ENCODE results near the gene PYDC1.
A peak's percentile ranks its signal among the peaks of the same experiment; 100 is the strongest.

Gene PYDC1

GRCh38 chr16:31216422-31217135 lies at the start of gene PYDC1:
Gene PYDC1, minus strand, starts transcription at chr16:31217135. Its CDS starts 107 bp downstream, at chr16:31217028.
- TF ChIP-seq CTCF (IDR thresholded peaks at IDR 0.05; ENCODE audit: borderline replicate concordance, insufficient read depth, low read depth, low read length): no peak
- no peak within 1 kb of the TSS for H3K4me3 ChIP-seq (ENCODE audit: low read depth, low read length)

GRCh38 chr16:31265329-31266245 lies 48.7 kb upstream of the PYDC1 start:
- 0 out of 2 replicates have a peak, but pooled peaks have one; percentile 11 for TF ChIP-seq CTCF (IDR thresholded peaks at IDR 0.05; ENCODE audit: borderline replicate concordance, insufficient read depth, low read depth, low read length)
- H3K4me3 ChIP-seq (ENCODE audit: low read depth, low read length): no peak overlapping the region

- TF ChIP-seq CTCF (IDR thresholded peaks at IDR 0.05; ENCODE audit: borderline replicate concordance, insufficient read depth, low read depth, low read length): no peak
- H3K4me3 ChIP-seq (ENCODE audit: low read depth, low read length): no peak overlapping the region
Measured at GRCh38 chr16:31262084-31262483, 45.1 kb upstream of the PYDC1 start.

DNA sequence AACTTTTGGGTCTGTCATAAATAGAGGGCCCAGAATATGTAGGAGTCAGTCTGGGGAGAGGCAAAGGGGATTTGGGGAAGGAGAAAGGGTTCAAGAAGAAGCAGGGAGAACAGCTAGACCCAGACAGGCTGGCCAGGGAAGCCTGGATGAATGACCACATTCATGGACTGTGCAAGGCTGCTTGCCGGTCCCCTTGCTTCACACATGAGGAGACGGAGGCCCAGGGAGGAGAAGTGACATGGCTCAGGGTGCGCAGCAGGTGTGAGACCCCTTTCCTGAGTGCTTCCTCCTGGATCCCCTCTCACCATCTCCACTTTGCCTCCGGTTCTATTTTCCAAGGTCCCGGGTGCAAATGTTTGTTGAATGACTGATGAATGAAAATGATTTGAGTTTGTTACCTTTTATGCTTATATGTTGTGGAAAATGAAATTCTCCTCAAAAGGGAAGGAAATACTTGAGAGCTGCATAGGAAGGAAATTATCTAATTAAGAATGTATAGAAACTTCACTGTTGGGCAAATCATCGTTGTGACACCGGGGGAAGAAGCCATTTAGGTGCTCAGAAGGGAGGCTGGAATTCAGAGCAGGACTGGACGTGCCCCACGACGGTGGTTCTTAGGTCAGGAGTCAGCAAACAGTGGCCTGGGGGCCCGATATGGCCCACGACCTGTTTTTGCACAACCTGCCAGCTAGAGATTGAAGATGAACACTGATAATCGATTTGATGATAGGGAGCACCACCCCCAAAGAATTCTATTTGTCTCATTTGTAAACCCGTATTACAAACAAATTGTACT lies 43.4 kb upstream of the PYDC1 start:
- no peak for TF ChIP-seq CTCF (IDR thresholded peaks at IDR 0.05; ENCODE audit: borderline replicate concordance, insufficient read depth, low read depth, low read length)
- peak overlapping the region; percentile 18 for H3K4me3 ChIP-seq (ENCODE audit: low read depth, low read length)

- no peak for TF ChIP-seq CTCF (IDR thresholded peaks at IDR 0.05; ENCODE audit: borderline replicate concordance, insufficient read depth, low read depth, low read length)
- no peak overlapping the region for H3K4me3 ChIP-seq (ENCODE audit: low read depth, low read length)
Measured at GRCh38 chr16:31258366-31258765, 41.4 kb upstream of the PYDC1 start.

DNA sequence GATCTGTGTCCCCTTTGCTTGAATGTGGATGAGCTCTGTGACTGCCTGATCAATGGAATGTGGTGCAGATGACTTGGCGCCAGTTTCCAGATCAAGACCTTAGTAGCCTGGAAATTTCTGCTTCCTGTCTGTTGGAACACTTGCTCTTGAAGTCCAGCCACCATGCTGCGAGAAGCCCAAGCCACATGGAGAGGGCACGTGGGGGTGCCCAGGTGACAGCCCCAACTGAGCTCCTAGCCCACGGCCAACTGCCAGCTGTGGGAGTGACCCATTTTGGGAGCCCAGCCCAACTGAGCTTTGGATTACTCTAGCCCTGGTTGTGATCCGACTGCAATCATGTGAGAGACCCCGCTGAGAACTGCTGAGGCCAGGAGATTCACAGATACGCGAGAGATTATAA lies 39.5 kb upstream of the PYDC1 start:
- no peak overlapping the region for H3K4me3 ChIP-seq (ENCODE audit: low read depth, low read length)
- no peak for TF ChIP-seq CTCF (IDR thresholded peaks at IDR 0.05; ENCODE audit: borderline replicate concordance, insufficient read depth, low read depth, low read length)
